HG02884 (cell line): ENCODE measurements around the gene OR6T1.

ENCODE experiments used
- ATAC-seq: cut with Tn5 transposase; IDR thresholded peaks from one replicate; pipeline ENCODE4 v1.9.1; 2021; ENCODE audit warnings: mild to moderate bottlenecking, moderate library complexity; ENCODE audit not compliant: unreplicated experiment

OR6T1 gene, protein sequence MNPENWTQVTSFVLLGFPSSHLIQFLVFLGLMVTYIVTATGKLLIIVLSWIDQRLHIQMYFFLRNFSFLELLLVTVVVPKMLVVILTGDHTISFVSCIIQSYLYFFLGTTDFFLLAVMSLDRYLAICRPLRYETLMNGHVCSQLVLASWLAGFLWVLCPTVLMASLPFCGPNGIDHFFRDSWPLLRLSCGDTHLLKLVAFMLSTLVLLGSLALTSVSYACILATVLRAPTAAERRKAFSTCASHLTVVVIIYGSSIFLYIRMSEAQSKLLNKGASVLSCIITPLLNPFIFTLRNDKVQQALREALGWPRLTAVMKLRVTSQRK

DNA sequence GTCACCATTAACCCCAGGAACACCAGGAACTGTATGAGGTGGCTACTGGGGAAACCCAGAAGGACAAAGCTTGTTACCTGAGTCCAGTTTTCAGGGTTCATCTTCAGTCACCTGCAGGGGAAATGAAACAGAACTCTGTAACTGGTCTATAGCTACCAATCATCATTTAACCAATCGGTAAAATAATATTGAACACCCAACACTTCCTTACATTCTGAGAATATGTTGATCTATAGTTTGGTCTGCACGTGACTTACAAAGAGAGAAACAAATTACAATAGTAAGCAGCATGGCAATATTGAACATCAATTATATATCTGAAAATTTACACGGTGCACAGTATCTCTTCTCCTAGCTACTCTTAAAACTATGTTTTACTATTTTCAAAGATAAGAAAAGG, at the start of gene OR6T1:
Gene OR6T1 (minus strand): TSS at position 101 of the 400 bp plus-strand sequence. CDS start 0 bp downstream, at position 101.
- ATAC-seq, result no peak

DNA sequence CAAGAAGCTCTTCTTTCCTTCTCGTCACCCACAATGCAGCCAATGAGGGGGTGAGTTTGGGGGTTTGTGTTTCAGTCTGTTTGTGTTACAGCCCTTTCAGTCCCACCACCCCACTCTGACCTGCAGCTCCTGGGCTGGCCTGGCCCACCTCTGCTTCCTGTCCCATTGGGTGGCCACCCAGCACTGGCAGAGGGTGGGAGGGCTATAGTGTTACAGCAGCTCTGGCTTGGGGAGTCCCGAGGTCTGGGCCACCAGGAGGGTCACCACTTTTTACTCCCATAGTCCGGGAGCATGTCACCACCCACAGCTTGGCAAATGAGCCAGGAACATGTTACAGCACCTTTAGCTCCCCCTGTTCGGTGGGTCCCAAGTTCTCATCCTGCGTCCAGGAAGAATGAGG, 35.7 kb upstream of the OR6T1 start:
- ATAC-seq, result no peak

DNA sequence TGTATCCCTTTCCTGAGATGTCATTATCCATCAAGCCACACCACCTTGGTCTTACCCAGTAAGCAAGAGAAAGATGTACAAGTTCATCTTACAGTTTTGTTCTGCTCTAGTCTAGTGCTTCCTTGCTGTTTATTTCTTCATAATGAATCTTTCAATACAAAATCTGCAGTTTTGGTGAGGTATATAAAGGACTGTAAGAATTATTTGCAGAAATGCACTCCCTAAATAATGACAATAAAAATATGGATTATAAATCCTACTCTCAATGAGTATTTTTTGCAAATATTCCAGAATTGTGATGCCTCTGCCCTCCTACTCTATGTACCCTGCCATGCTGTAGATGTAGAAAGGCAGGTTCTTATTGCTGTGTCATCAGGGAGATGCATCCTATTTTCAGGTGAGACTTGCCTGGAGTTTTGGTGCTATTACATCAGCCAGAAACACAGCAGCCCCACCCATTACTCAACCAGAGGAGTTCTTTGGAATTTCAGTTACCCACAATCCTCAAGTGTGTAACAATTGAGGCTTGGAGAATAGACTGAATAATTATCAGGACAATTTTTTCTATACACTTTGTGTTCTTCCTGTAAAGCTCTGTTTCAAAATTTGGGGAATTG, 34.2 kb upstream of the OR6T1 start, which contains the start of gene OR10S1:
Gene OR10S1 (minus strand): TSS at position 51 of the 617 bp plus-strand sequence. CDS start 117 bp downstream, outside the sequence.
- no peak for ATAC-seq

DNA sequence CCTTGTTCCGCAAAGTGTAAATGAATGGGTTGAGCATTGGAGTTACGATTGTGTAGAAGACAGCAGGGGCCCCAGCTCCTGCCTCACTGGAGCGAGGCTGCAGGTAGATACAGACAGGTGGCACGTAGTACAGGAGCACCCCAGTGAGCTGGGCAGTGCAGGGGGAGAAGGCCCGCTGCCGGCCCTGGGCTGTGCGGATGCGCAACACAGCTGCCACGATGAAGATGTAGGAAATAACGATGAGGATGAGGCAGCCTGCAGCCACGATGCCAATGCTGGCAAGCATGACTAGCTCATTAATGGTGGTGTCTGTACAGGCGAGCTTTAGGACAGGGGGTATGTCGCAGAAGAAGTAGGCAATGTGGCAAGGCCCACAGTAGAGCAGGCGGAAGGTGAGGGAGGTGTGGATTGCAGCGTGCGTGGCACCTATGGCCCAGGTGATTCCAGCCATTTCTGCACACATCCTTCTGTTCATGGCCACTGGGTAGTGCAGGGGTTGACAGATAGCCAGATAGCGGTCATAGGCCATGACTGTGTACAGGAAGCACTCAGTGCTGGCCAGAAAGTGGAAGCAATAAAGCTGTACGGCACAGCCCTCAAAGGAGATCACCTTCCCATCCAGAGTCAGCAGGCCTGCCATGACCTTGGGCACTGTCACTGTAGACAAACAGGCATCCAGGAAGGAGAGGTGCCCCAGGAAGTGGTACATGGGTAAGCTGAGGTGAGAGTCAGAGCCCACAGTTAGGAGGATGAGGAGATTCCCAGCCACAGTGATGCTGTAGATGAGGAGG, 33.3 kb upstream of the OR6T1 start:
- ATAC-seq, result no peak

DNA sequence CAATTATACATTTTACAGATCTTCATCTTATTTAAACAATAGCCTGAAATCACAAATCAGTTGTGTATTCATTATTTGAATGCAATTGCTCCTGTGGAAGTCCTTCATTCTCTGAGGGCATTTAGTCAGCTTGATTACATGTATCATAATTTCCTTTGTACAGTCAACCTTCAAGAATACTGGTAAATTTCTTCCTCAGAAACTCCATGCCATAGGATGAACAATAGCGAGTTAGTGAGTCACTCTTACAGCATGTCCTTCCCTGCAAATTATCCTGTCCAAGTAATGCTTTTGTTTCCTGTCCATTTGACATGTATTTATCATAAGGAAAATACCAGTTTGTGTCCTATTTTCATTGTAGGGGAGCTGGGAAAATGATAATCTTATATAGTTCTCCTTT, 30.2 kb upstream of the OR6T1 start:
- no peak for ATAC-seq

DNA sequence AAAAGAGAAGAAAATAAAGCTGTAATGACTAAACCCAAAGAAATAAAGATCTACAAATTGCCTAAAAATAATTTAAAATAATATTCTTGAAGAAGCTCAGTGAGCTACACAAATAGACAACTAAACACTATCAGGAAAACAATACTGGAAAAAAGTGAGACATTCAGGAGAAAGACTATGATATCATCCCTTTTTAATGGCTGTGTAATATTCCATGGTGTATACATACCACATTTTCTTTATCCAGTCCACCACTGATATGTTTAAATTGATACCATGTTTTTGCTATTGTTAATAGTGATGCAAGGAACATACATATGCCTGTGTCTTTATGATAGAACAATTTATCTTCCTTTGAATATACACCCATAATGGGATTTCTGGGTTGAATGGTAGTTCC, 13.1 kb upstream of the OR6T1 start:
- ATAC-seq, result no peak

DNA sequence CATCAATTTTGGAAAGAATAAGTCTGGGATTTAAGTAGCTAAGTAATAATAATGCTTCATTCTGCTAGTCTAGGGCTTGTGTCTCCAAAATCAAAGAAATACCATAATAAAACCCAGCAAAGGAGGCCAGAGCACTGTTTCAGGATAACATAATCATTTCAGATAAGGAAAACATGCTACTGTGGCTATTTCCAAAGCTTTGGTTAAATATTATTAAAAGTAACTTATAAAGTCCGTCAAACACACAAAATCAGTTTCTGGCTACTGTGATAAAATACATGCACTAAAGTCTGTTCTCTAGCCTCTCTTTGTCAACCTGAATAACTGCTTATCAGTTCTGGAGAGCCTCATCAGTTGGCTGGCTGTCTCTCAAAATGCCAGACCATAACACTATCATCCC, 1.5 kb upstream of the OR6T1 start:
- ATAC-seq, result no peak

DNA sequence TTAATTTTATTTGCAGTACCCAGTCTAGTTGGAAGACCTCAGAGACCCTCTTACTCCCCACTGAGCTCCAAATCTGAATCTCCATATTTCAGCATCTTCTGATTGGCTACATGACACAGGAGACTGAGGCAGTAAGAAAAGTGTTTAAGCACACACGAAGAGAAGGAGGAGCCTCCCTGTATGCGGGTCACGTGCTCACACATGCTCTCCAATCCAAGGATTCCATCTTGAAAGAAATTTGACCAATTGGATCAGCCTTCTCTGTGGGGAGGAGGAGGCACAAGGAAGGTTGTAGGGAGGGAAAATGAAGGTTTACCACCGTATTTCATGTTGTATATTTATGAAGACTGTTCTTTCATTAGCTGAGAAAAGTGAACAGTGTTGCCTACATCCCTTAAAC, 1.2 kb downstream of the OR6T1 start:
- no peak for ATAC-seq

DNA sequence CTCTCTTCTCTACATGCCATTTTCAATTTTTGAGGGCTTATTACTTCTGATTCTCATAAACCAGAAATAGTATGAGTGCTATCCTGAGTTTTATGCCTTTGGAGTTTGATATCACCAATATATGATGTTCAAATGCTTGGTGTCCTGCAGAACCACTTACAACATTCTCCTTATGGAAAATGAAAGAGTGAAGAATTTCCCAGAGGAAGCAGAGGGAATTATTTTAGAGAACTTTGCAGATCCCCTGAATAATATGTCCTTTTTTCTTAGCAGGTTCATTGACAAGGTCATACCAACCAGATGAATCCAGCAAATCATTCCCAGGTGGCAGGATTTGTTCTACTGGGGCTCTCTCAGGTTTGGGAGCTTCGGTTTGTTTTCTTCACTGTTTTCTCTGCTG, 4.3 kb downstream of the OR6T1 start, which contains the start of gene OR4D5:
Gene OR4D5 (plus strand): TSS at position 301 of the 400 bp plus-strand sequence. CDS start 0 bp downstream, at position 301.
- no peak for ATAC-seq

DNA sequence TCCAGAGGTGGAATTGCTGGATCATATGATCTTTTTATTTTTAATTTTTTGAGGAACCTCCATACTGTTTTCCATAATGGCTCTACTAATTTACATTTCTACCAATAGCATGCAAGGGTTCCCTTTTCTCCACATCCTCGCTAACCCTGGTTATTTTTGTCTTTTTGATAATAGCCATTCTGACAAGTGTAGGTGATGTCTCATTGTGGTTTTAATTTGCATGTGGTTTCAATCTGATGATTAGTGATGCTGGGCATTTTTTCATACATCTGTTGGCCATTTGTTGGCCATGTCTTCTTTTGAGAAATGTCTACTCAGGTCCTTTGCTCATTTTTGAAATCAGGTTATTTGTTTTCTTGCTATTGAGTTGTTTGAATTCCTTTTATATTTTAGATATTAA, 19.6 kb downstream of the OR6T1 start:
- no peak for ATAC-seq

DNA sequence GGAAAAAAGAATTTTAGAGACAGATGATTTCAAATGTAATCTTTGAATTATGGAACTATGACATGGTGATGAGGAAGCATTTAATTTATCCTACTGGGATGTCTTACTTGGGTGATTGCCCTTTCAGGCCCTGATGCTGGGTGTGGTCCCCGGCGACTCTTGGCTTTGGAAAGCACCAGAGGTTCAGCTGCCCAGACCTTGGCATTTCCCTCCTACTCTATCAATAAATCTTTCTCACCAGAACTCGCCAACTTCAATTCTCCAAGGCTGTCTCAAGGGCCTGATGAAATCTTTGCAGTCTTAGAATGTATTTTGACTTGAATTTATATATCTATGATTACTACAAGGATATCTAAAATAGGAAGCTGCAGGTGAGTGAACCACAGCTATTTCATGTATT, 22.7 kb downstream of the OR6T1 start:
- no peak for ATAC-seq

DNA sequence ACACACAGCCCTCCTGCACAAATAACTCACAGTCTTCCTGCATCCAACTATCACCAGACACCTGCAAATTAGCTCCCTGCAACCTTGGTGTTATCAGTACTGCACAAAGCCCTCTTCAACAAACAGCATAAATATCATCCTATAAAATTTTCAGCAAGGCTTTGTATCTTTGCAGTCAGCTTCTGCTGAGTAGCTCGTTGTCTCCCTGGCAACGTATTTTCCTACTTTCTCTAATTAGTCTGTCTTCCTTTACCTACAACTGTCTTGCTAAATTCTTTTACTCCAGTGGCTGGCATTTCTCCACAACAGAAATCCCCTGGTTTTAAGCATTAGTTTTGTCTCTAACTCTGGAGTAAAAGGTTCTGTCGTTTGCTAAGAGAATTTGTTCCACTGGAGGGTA, 37.8 kb downstream of the OR6T1 start:
- no peak for ATAC-seq

DNA sequence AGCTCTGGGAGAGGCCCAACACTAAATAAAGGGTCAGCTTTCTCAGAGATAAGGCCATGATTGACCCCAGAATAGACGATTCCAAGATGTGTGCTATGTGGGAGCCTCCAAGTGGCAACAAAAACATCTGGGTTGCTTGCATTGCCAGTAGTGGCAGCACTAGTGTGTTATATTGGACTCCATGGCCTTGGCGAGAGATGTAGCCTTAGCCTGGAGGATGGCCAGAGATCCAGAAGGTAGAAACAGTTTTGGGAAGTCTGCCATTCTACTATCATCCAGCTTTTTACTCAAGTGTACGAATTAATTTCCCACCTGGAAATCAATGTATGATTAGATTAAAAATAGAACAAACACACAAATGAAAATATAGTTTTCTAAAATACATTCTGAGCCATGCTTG, 38.7 kb downstream of the OR6T1 start:
- no peak for ATAC-seq

DNA sequence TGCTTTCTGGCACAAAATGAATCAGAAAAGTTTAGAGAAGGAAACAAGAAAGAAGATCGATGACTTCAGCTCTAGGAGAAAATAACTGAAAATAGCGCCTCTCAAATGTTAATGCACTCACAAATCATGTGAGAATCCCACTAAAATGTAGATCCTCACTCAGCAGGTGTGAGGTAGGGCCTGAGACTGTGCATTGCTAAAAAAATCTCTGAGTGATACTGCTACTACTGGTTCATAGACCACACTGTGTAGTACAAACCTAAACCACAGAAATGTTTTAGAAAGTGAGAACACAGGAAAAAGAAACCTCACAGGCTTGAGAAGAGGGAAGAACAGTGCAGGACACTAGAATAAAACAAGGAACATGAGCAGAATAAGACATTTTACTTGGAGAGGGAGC, 39.7 kb downstream of the OR6T1 start:
- ATAC-seq, result peak; percentile 97

DNA sequence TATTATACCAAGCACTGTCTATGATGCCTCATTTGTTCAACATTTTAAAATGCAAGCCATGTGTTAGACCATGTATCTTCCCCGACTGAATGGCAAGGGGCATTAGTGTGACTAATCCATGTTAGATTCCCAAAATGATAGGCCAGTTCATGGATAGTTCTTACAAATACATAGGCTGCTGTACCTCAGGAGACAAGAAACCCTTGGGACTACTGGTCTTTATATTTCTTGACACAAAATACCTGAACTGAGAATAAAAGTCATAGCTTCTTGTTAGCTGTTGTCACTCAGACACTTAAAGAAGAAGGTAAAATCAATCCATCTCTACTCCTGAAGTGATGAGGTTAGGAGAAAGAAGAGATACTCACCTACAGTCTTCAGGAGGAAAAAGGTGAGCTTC, 41.8 kb downstream of the OR6T1 start, which contains the start of gene OR8D4:
Gene OR8D4 (plus strand): TSS at position 301 of the 400 bp plus-strand sequence. CDS start 4,265 bp downstream, outside the sequence.
- ATAC-seq, result no peak

DNA sequence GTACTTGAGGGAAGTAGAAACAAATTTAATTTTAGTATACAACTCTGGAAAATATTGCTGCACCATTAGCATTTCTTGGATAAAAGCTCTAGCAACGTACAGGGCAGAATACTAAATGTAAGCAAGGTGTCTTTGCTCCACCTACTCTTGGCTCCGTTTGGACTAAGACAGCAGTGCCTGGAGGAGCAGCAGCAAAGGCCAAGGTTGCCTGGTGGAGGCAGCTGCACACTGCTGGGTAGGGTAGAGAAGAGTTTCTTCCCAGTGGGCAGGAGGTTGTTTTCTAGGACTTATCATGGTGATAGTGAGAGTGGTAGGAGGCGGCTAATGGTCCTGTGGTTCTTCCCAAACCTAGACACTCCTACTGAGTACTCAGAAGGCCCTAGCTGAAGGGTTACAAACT, 43.8 kb downstream of the OR6T1 start:
- ATAC-seq, result no peak
